HEK293 (cell line): ENCODE data around the gene CTSZ.

Experiments
- CTCF ChIA-PET: fragments of 350-600 bp; formaldehyde crosslinking; extraction: SDS; loops from one replicate; lab custom pipeline; 2021; ENCODE audit warnings: antibody characterized with exemption; lab: Yijun Ruan, JAX
- POLR2A ChIA-PET: fragments of 300-600 bp; formaldehyde crosslinking; extraction: SDS; loops from one replicate; lab custom pipeline; 2020; ENCODE audit warnings: antibody characterized with exemption, inconsistent platforms; lab: Yijun Ruan, JAX
- H3K27ac ChIP-seq: fragments of 200-500 bp; sonication (Bioruptor generic); 2 replicates; pipeline ENCODE4 v1.5.1; 2014; ENCODE audit warnings: low read depth, low read length, control low read depth, inconsistent platforms; ENCODE audit errors: extremely low read depth
- H3K36me3 ChIP-seq, 2 experiments: fragments of 200-500 bp in 1 of 2; sonication (Bioruptor generic) in 1 of 2; 1 replicate in 1 of 2; 2 replicates in 1 of 2; pipeline ENCODE4 v1.5.1; 2014 to 2017; ENCODE audit warnings: inconsistent platforms in 2 of 2, low read length in 2 of 2; ENCODE audit not compliant: control insufficient read depth in 2 of 2, insufficient read depth in 1 of 2
- H3K4me1 ChIP-seq: fragments of 200-500 bp; sonication (Bioruptor generic); 2 replicates; pipeline ENCODE4 v1.5.1; 2014; ENCODE audit warnings: mild to moderate bottlenecking, low read length, inconsistent platforms; ENCODE audit not compliant: control insufficient read depth, insufficient read depth
- H3K4me3 ChIP-seq: 2 replicates; pipeline ENCODE4 v1.5.1; 2011; ENCODE audit warnings: low read depth, mild to moderate bottlenecking, control low read depth, low read length, moderate library complexity
- H3K9me3 ChIP-seq: fragments of 200-500 bp; sonication (Bioruptor generic); 2 replicates; pipeline ENCODE4 v1.5.1; 2014; ENCODE audit warnings: low read depth, low read length, inconsistent platforms; ENCODE audit not compliant: control insufficient read depth, insufficient read depth
- MEIS1 ChIP-seq: sonication (generic); formaldehyde crosslinking; IDR thresholded peaks from 2 replicates; pipeline ENCODE4 v1.8.1; 2022; ENCODE audit warnings: missing genetic modification reagents, mild to moderate bottlenecking, borderline replicate concordance
- TCF7L2 ChIP-seq: IDR thresholded peaks from 2 replicates; pipeline ENCODE4 v1.6.1; 2011; ENCODE audit warnings: low read depth, mild to moderate bottlenecking, inconsistent platforms, low read length, moderate library complexity, borderline replicate concordance
- TRIM28 ChIP-seq: IDR thresholded peaks from 2 replicates; pipeline ENCODE4 v1.6.1; 2011; ENCODE audit warnings: low read length, control low read depth, borderline replicate concordance
- ZNF112 ChIP-seq: fragments of 450-650 bp; formaldehyde crosslinking; IDR thresholded peaks from 2 replicates; pipeline ENCODE4 v1.5.0; 2017; ENCODE audit warnings: missing biosample characterization, missing genetic modification characterization
- ZNF426 ChIP-seq: fragments of 450-650 bp; formaldehyde crosslinking; IDR thresholded peaks from 2 replicates; pipeline ENCODE4 v1.5.1; 2017; ENCODE audit warnings: missing biosample characterization, missing genetic modification characterization, mild to moderate bottlenecking, inconsistent platforms, moderate library complexity
- ZNF433 ChIP-seq: fragments of 450-650 bp; formaldehyde crosslinking; IDR thresholded peaks from 2 replicates; pipeline ENCODE4 v1.5.1; 2016; ENCODE audit warnings: missing biosample characterization, missing genetic modification characterization, low read depth
- ZNF658 ChIP-seq: fragments of 450-650 bp; formaldehyde crosslinking; IDR thresholded peaks from 2 replicates; pipeline ENCODE4; 2016; ENCODE audit warnings: missing biosample characterization, missing genetic modification characterization
- ZNF707 ChIP-seq: fragments of 450-650 bp; formaldehyde crosslinking; IDR thresholded peaks from 2 replicates; pipeline ENCODE4 v1.5.1; 2016; ENCODE audit warnings: missing biosample characterization, missing genetic modification characterization
- ZNF785 ChIP-seq: fragments of 450-650 bp; formaldehyde crosslinking; IDR thresholded peaks from 2 replicates; pipeline ENCODE4 v1.5.1; 2016; ENCODE audit warnings: missing biosample characterization, missing genetic modification characterization
- TF ChIP-seq, protein P1 (sequence below): fragments of 450-650 bp; formaldehyde crosslinking; IDR thresholded peaks from 2 replicates; pipeline ENCODE4 v1.5.1; 2016; ENCODE audit warnings: missing biosample characterization, missing genetic modification characterization
- TF ChIP-seq, protein P2 (sequence below): fragments of 450-650 bp; formaldehyde crosslinking; IDR thresholded peaks from 2 replicates; pipeline ENCODE4 v1.5.1; 2017; ENCODE audit warnings: missing biosample characterization, missing genetic modification characterization
- TF ChIP-seq, protein P3 (sequence below): fragments of 450-650 bp; formaldehyde crosslinking; IDR thresholded peaks from 2 replicates; pipeline ENCODE4 v1.5.1; 2016; ENCODE audit warnings: missing biosample characterization, missing genetic modification characterization, low read depth
- TF ChIP-seq, protein P4 (sequence below): fragments of 450-650 bp; formaldehyde crosslinking; conservative IDR thresholded peaks from 2 replicates; pipeline ENCODE4 v1.5.1; 2016; ENCODE audit warnings: low read depth, missing biosample characterization, missing genetic modification characterization

CTSZ gene

DNA sequence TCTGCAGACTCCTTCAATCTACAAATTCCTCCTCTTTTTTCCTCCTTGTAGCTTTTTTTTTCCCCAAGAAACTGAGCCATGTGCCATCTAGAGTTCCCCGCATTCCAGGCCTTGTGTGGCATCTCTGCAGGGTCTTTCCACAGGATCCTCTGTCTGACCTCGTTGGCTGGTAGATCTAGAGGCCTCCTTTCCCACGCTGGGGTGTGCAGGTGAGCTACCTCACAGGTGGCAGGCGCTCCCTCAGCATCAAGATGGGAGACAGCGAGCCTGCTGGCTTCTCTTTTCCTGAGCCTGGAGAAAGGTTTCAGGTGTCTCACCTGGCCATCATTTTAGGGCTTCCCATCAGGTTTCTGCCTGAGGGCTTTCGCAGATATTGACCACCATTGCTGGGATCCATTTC lies 35.6 kb downstream of the CTSZ start:
- H3K4me1 ChIP-seq, result no peaks in the 10 kb centered on the region
- POLR2A ChIA-PET, result no interaction called here

DNA sequence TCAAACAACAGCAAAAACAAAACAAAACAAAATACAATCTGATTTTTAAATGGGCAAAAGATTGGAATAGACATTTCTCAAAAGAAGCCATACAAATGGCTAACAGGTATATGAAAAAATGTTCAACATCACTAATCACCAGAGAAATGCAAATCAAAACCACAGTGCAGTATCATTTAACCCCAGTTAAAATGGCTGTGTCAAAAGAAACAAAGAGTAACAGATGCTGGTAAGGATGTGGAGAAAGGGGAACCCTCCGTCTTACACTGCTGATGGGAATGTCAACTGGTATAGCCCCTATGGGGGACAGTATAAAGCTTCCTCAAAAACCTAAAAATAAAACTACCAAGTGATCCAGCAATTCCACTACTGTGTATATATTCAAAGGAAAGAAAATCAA lies 36.9 kb downstream of the CTSZ start:
- Histone ChIP-seq H3K9me3 (no peaks in the 10 kb centered on the region), H3K4me3 (no peak overlapping the region), H3K36me3 (no peaks in the 10 kb centered on the region), H3K4me1 (no peaks in the 10 kb centered on the region), H3K27ac (no peak overlapping the region)
- POLR2A ChIA-PET, result no interaction called here
- CTCF ChIA-PET, result no interaction called here
- TF ChIP-seq TCF7L2 (no peak), ZNF785 (no peak), MEIS1 (no peak), ZNF426 (no peak), ZNF112 (tag by site-specific recombination) (no peak), ZNF707 (tag by site-specific recombination) (no peak)
- TF ChIP-seq, protein P1, sequence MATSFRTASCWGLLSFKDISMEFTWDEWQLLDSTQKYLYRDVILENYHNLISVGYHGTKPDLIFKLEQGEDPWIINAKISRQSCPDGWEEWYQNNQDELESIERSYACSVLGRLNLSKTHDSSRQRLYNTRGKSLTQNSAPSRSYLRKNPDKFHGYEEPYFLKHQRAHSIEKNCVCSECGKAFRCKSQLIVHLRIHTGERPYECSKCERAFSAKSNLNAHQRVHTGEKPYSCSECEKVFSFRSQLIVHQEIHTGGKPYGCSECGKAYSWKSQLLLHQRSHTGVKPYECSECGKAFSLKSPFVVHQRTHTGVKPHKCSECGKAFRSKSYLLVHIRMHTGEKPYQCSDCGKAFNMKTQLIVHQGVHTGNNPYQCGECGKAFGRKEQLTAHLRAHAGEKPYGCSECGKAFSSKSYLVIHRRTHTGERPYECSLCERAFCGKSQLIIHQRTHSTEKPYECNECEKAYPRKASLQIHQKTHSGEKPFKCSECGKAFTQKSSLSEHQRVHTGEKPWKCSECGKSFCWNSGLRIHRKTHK, result no peak
- TF ChIP-seq, protein P2, sequence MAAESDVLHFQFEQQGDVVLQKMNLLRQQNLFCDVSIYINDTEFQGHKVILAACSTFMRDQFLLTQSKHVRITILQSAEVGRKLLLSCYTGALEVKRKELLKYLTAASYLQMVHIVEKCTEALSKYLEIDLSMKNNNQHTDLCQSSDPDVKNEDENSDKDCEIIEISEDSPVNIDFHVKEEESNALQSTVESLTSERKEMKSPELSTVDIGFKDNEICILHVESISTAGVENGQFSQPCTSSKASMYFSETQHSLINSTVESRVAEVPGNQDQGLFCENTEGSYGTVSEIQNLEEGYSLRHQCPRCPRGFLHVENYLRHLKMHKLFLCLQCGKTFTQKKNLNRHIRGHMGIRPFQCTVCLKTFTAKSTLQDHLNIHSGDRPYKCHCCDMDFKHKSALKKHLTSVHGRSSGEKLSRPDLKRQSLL (tag by site-specific recombination), result no peak

More for the DNA sequence above, 35.6 kb downstream of the CTSZ start:
- TF ChIP-seq, protein P3, sequence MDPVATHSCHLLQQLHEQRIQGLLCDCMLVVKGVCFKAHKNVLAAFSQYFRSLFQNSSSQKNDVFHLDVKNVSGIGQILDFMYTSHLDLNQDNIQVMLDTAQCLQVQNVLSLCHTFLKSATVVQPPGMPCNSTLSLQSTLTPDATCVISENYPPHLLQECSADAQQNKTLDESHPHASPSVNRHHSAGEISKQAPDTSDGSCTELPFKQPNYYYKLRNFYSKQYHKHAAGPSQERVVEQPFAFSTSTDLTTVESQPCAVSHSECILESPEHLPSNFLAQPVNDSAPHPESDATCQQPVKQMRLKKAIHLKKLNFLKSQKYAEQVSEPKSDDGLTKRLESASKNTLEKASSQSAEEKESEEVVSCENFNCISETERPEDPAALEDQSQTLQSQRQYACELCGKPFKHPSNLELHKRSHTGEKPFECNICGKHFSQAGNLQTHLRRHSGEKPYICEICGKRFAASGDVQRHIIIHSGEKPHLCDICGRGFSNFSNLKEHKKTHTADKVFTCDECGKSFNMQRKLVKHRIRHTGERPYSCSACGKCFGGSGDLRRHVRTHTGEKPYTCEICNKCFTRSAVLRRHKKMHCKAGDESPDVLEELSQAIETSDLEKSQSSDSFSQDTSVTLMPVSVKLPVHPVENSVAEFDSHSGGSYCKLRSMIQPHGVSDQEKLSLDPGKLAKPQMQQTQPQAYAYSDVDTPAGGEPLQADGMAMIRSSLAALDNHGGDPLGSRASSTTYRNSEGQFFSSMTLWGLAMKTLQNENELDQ, result no peak
- no peak for TF ChIP-seq TRIM28
- no peak for TF ChIP-seq ZNF658 (tag by site-specific recombination)
- TF ChIP-seq ZNF433 (tag by site-specific recombination), result no peak
- TF ChIP-seq, protein P4, sequence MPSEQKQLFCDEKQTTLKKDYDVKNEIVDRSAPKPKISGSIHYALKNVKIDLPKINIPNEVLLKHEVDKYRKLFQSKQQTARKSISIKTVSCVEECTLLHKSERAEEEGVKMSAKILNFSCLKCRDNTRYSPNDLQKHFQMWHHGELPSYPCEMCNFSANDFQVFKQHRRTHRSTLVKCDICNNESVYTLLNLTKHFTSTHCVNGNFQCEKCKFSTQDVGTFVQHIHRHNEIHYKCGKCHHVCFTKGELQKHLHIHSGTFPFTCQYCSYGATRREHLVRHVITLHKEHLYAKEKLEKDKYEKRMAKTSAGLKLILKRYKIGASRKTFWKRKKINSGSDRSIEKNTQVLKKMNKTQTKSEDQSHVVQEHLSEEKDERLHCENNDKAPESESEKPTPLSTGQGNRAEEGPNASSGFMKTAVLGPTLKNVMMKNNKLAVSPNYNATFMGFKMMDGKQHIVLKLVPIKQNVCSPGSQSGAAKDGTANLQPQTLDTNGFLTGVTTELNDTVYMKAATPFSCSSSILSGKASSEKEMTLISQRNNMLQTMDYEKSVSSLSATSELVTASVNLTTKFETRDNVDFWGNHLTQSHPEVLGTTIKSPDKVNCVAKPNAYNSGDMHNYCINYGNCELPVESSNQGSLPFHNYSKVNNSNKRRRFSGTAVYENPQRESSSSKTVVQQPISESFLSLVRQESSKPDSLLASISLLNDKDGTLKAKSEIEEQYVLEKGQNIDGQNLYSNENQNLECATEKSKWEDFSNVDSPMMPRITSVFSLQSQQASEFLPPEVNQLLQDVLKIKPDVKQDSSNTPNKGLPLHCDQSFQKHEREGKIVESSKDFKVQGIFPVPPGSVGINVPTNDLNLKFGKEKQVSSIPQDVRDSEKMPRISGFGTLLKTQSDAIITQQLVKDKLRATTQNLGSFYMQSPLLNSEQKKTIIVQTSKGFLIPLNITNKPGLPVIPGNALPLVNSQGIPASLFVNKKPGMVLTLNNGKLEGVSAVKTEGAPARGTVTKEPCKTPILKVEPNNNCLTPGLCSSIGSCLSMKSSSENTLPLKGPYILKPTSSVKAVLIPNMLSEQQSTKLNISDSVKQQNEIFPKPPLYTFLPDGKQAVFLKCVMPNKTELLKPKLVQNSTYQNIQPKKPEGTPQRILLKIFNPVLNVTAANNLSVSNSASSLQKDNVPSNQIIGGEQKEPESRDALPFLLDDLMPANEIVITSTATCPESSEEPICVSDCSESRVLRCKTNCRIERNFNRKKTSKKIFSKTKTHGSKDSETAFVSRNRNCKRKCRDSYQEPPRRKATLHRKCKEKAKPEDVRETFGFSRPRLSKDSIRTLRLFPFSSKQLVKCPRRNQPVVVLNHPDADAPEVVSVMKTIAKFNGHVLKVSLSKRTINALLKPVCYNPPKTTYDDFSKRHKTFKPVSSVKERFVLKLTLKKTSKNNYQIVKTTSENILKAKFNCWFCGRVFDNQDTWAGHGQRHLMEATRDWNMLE (tag by site-specific recombination), result no peak
- TF ChIP-seq, all 188 proteins: peak for 0
- Histone ChIP-seq H3K27ac (no peak overlapping the region), H3K36me3 (no peaks in the 10 kb centered on the region), H3K4me3 (no peak overlapping the region), H3K9me3 (no peaks in the 10 kb centered on the region)
- CTCF ChIA-PET, result interaction anchor here (0.9 kb wide), 1 partner anchor 11 kb away, joined by 3 read pairs; no protein-coding TSS in a partner anchor
